ENCODE results near the gene ERO1B. TPM values are rescaled to one million over a fixed set of nuclear protein-coding genes. Genes with fewer than 3 reads are reported as not detected.

Gene ERO1B
- total RNA-seq, 1 donor from 2014 or later = 1.0 TPM

DNA sequence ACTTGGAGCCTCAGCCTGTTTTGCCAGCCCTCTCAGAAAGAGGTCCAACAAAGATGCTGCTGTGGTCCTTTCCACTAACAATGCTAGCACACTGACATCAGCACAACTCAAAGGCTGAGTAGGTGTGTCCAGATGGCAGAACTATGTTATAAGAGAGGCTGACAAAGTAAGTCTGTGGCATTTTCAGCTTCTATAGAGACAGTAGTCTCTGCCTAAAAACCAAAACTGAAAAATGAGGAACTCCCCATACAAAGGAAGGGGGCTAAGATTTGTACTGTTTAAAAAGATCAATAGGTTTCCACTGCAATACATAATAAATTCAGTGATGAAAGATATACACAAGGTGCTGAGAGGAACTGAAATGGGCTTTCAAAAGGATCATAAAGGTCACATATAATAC, 12.3 kb downstream of the ERO1B start:
- Mint-ChIP-seq H3K27me3 (ENCODE audit: low read depth) (no peaks in the 10 kb centered on the region), H3K4me3 (no peak overlapping the region), H3K27ac (ENCODE audit: unreplicated experiment) (no peak overlapping the region), H3K4me1 (no peaks in the 10 kb centered on the region), H3K36me3 (ENCODE audit: low read depth) (no peaks in the 10 kb centered on the region), H3K9me3 (no peaks in the 10 kb centered on the region)
- TF ChIP-seq, protein P1, sequence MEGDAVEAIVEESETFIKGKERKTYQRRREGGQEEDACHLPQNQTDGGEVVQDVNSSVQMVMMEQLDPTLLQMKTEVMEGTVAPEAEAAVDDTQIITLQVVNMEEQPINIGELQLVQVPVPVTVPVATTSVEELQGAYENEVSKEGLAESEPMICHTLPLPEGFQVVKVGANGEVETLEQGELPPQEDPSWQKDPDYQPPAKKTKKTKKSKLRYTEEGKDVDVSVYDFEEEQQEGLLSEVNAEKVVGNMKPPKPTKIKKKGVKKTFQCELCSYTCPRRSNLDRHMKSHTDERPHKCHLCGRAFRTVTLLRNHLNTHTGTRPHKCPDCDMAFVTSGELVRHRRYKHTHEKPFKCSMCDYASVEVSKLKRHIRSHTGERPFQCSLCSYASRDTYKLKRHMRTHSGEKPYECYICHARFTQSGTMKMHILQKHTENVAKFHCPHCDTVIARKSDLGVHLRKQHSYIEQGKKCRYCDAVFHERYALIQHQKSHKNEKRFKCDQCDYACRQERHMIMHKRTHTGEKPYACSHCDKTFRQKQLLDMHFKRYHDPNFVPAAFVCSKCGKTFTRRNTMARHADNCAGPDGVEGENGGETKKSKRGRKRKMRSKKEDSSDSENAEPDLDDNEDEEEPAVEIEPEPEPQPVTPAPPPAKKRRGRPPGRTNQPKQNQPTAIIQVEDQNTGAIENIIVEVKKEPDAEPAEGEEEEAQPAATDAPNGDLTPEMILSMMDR (conservative IDR thresholded peaks at IDR 0.05) = no peak
- DNase-seq (ENCODE audit: low read depth, low spot score) = no peak

DNA sequence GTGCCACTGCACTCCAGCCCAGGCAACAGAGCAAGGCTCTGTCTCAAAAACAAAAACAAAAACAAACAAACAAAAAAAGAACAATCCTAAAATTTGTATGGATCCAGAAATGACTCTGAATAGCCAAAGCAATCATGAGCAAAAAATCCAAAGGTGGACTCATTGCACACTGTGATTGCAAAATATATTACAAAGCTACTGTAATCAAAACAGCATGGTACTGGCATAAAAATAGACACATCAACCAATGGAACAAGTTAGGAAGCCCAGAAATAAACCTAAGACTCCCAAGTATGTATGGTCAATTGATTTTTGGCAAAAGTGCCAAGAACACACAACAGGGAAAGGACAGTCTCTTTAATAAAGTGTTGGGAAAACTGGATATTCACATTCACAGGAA, 19.9 kb downstream of the ERO1B start:
- no peaks in the 10 kb centered on the region for H3K27me3 Mint-ChIP-seq (ENCODE audit: low read depth)
- no peaks in the 10 kb centered on the region for H3K4me1 Mint-ChIP-seq
- no peak overlapping the region for H3K27ac Mint-ChIP-seq (ENCODE audit: unreplicated experiment)
- peaks cover 21% of the 10 kb centered on the region for H3K36me3 Mint-ChIP-seq (ENCODE audit: low read depth)
- DNase-seq (ENCODE audit: low read depth, low spot score) = no peak
- TF ChIP-seq, protein P1 (conservative IDR thresholded peaks at IDR 0.05) = no peak
- peaks cover 17% of the 10 kb centered on the region for H3K9me3 Mint-ChIP-seq
- no peak overlapping the region for H3K4me3 Mint-ChIP-seq

DNA sequence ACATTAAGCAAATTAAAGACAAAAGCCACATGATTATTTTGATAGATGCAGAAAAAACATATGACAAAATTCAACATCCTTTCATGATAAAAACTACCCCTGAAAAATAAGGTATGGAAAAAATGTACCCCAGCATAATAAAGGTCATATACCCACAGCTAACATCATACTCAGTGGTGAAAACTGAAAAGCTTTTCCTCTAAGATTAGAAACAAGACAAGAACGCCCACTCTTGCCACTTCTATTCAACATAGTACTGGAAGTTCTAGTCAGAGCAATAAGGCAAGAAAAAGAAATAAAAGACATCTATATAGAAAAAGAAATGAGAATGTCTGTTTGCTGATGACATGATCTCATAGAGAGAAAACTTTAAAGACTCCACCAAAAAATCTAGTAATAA, 20.7 kb downstream of the ERO1B start:
- H3K27me3 Mint-ChIP-seq (ENCODE audit: low read depth) = no peaks in the 10 kb centered on the region

DNA sequence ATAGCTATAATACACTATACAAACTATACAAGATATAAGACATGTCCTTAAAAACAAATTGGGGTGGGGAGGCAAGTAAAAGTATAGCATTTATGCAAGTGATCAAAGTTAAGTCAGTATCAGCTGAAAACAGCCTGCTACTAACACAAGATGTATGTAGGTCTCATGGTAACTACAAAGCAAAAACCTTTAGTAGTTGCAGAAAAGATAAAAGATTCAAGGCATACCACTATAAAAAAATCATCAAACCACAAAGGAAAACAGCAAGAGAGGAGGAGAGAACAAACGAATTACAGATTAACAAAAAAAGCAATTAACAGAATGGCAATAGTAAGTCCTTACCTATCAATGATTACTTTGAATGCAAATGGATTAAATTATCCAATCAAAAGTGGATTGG, 22.7 kb downstream of the ERO1B start:
- Mint-ChIP-seq H3K9me3 (peaks cover 17% of the 10 kb centered on the region), H3K27me3 (ENCODE audit: low read depth) (no peaks in the 10 kb centered on the region)
- TF ChIP-seq, protein P1 (conservative IDR thresholded peaks at IDR 0.05) = no peak

More for the DNA sequence above, 20.7 kb downstream of the ERO1B start:
- Mint-ChIP-seq H3K27ac (ENCODE audit: unreplicated experiment) (no peak overlapping the region), H3K36me3 (ENCODE audit: low read depth) (peaks cover 21% of the 10 kb centered on the region), H3K9me3 (peaks cover 17% of the 10 kb centered on the region), H3K4me3 (no peak overlapping the region), H3K4me1 (no peaks in the 10 kb centered on the region)
- no peak for DNase-seq (ENCODE audit: low read depth, low spot score)
- TF ChIP-seq, protein P1 (conservative IDR thresholded peaks at IDR 0.05) = no peak

DNA sequence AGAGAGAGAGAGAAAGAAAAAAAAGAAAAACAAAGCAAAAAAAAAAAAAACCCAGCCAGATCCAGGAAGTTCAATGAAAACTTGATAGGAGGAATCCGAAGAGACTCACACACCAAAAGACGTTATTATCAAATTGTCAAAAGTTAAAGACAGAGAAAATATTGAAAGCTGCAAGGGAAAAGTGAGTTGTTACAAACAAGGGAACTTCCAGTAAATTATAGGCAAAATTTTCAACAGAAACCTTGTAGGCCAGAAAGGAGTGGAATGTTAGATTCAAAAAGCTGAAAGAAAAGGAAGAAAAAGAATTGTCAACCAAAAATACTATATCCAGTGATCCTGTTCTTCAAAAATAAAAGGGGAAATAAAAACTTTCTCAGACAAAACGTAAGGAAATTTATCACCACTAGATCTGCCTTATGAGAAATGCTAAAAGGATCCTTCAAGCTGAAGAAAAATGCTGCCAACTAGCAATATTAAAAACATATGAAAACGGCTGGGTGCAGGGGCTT, 23.6 kb downstream of the ERO1B start:
- Mint-ChIP-seq H3K4me1 (no peaks in the 10 kb centered on the region), H3K27ac (ENCODE audit: unreplicated experiment) (no peak overlapping the region), H3K36me3 (ENCODE audit: low read depth) (peaks cover 21% of the 10 kb centered on the region), H3K27me3 (ENCODE audit: low read depth) (no peaks in the 10 kb centered on the region), H3K4me3 (no peak overlapping the region), H3K9me3 (peaks cover 17% of the 10 kb centered on the region)
- TF ChIP-seq, protein P1 (conservative IDR thresholded peaks at IDR 0.05) = no peak
- no peak for DNase-seq (ENCODE audit: low read depth, low spot score)

More for the DNA sequence above, 22.7 kb downstream of the ERO1B start:
- no peak for DNase-seq (ENCODE audit: low read depth, low spot score)
- H3K4me3 Mint-ChIP-seq = no peak overlapping the region
- H3K36me3 Mint-ChIP-seq (ENCODE audit: low read depth) = peaks cover 21% of the 10 kb centered on the region
- no peaks in the 10 kb centered on the region for H3K4me1 Mint-ChIP-seq
- H3K27ac Mint-ChIP-seq (ENCODE audit: unreplicated experiment) = no peak overlapping the region
